H9 (cell line): ENCODE results near the gene IFFO2. TPM values are rescaled to one million over a fixed set of nuclear protein-coding genes. Genes with fewer than 3 reads are reported as not detected.

Source experiments
- DNase-seq: peaks from one replicate; pipeline ENCODE4 v3.0.0-alpha.2; 2017
- H2AFZ ChIP-seq: one replicate; pipeline ENCODE4 v1.6.1; 2013; ENCODE audit warnings: mild to moderate bottlenecking, low read length, control low read depth, moderate library complexity
- H2AK5ac ChIP-seq: 2 replicates; pipeline ENCODE4 v1.6.1; 2013; ENCODE audit warnings: low read length, control low read depth, mixed read lengths; ENCODE audit not compliant: insufficient read length
- H2BK120ac ChIP-seq: one replicate; pipeline ENCODE4 v1.6.1; 2013; ENCODE audit warnings: low read depth, mild to moderate bottlenecking, low read length, control low read depth, inconsistent platforms; ENCODE audit not compliant: poor library complexity, severe bottlenecking
- H2BK12ac ChIP-seq: 2 replicates; pipeline ENCODE4 v1.6.1; 2013; ENCODE audit warnings: low read length, control low read depth, mixed read lengths, low read depth; ENCODE audit not compliant: insufficient read length
- H2BK15ac ChIP-seq: 2 replicates; pipeline ENCODE4 v1.6.1; 2013; ENCODE audit warnings: low read depth, low read length, control low read depth
- H2BK20ac ChIP-seq: one replicate; pipeline ENCODE4 v1.6.1; 2013; ENCODE audit warnings: low read depth, mild to moderate bottlenecking, low read length, control low read depth, inconsistent platforms; ENCODE audit not compliant: poor library complexity, severe bottlenecking
- H2BK5ac ChIP-seq: 2 replicates; pipeline ENCODE4 v1.6.1; 2013; ENCODE audit warnings: low read length, control low read depth, mixed read lengths; ENCODE audit not compliant: insufficient read length
- H3K14ac ChIP-seq: 2 replicates; pipeline ENCODE4 v1.6.1; 2013; ENCODE audit warnings: low read length, control low read depth; ENCODE audit not compliant: insufficient read depth
- H3K18ac ChIP-seq: 2 replicates; pipeline ENCODE4 v1.6.1; 2013; ENCODE audit warnings: low read depth, mild to moderate bottlenecking, mixed read lengths, low read length, control low read depth; ENCODE audit not compliant: insufficient read length
- H3K23ac ChIP-seq: 2 replicates; pipeline ENCODE4 v1.6.1; 2013; ENCODE audit warnings: low read length, control low read depth, mixed read lengths, low read depth; ENCODE audit not compliant: insufficient read length
- H3K23me2 ChIP-seq: 2 replicates; pipeline ENCODE4 v1.6.1; 2013; ENCODE audit warnings: low read depth, mild to moderate bottlenecking, mixed read lengths, low read length, control low read depth; ENCODE audit not compliant: insufficient read length, poor library complexity, severe bottlenecking
- H3K27ac ChIP-seq: 2 replicates; pipeline ENCODE4 v1.5.1; 2013; ENCODE audit warnings: low read length, control low read depth, mixed read lengths, low read depth; ENCODE audit not compliant: insufficient read length
- H3K27me3 ChIP-seq: 2 replicates; pipeline ENCODE4 v1.6.1; 2013; ENCODE audit warnings: low read length, control low read depth, inconsistent platforms; ENCODE audit not compliant: insufficient read depth
- H3K4ac ChIP-seq: 2 replicates; pipeline ENCODE4 v1.6.1; 2013; ENCODE audit warnings: low read depth, mild to moderate bottlenecking, control low read depth, inconsistent platforms, low read length, moderate library complexity
- H3K4me1 ChIP-seq: 2 replicates; pipeline ENCODE4 v1.6.1; 2013; ENCODE audit warnings: low read length, control low read depth, inconsistent platforms; ENCODE audit not compliant: insufficient read depth
- H3K4me2 ChIP-seq: 2 replicates; pipeline ENCODE4 v1.6.1; 2013; ENCODE audit warnings: low read length, control low read depth, mixed read lengths; ENCODE audit not compliant: insufficient read length, insufficient read depth
- H3K56ac ChIP-seq: 2 replicates; pipeline ENCODE4 v1.6.1; 2013; ENCODE audit warnings: low read depth, mild to moderate bottlenecking, mixed read lengths, low read length, control low read depth; ENCODE audit not compliant: insufficient read length
- H3K79me1 ChIP-seq: 2 replicates; pipeline ENCODE4 v1.6.1; 2013; ENCODE audit warnings: low read depth, mild to moderate bottlenecking, moderate library complexity, low read length, control low read depth, inconsistent platforms; ENCODE audit not compliant: insufficient read depth, poor library complexity, severe bottlenecking
- H3K79me2 ChIP-seq: 2 replicates; pipeline ENCODE4 v1.6.1; 2013; ENCODE audit warnings: low read length, control low read depth, inconsistent platforms; ENCODE audit not compliant: insufficient read depth
- H3K9ac ChIP-seq: 2 replicates; pipeline ENCODE4 v1.6.1; 2013; ENCODE audit warnings: low read length, control low read depth, mixed read lengths; ENCODE audit not compliant: insufficient read length; ENCODE audit errors: extremely low read depth
- H3K9me3 ChIP-seq: one replicate; pipeline ENCODE4 v1.6.1; 2013; ENCODE audit warnings: low read depth, low read length, inconsistent platforms; ENCODE audit not compliant: control insufficient read depth
- H3T11ph ChIP-seq: one replicate; pipeline ENCODE4 v1.6.1; 2013; ENCODE audit warnings: mild to moderate bottlenecking, low read length, control low read depth, inconsistent platforms
- H4K20me1 ChIP-seq: one replicate; pipeline ENCODE4 v1.6.1; 2013; ENCODE audit not compliant: control insufficient read depth, insufficient read length, insufficient read depth
- H4K5ac ChIP-seq: 2 replicates; pipeline ENCODE4 v1.6.1; 2013; ENCODE audit warnings: low read depth, mild to moderate bottlenecking, mixed read lengths, low read length, control low read depth; ENCODE audit not compliant: insufficient read length
- H4K8ac ChIP-seq: replicated peaks from 2 replicates; pipeline ENCODE4 v1.6.1; 2013; ENCODE audit warnings: low read length, control low read depth, mixed read lengths, low read depth; ENCODE audit not compliant: insufficient read length
- H4K91ac ChIP-seq: 2 replicates; pipeline ENCODE4 v1.6.1; 2013; ENCODE audit warnings: low read depth, mild to moderate bottlenecking, moderate library complexity, mixed read lengths, low read length, control low read depth; ENCODE audit not compliant: insufficient read length
- H3K27ac Mint-ChIP-seq, 3 experiments: 2 replicates in 2 of 3; 3 replicates in 1 of 3; pipeline ENCODE4 v1.8.0; 2020 to 2021; ENCODE audit warnings: mixed read lengths in 3 of 3, mild to moderate bottlenecking in 1 of 3, moderate library complexity in 1 of 3
- H3K27me3 Mint-ChIP-seq: 2 replicates; pipeline ENCODE4 v1.8.0; 2021; ENCODE audit warnings: low read depth, mild to moderate bottlenecking, moderate library complexity, mixed read lengths
- H3K36me3 Mint-ChIP-seq, 3 experiments: 2 replicates in 2 of 3; 3 replicates in 1 of 3; pipeline ENCODE4 v1.8.0; 2020 to 2021; ENCODE audit warnings: low read depth in 3 of 3, mixed read lengths in 3 of 3; ENCODE audit not compliant: insufficient read depth in 1 of 3
- H3K4me1 Mint-ChIP-seq, 2 experiments: 2 replicates each; pipeline ENCODE4 v1.8.0; 2020; ENCODE audit warnings: mixed read lengths in 2 of 2
- H3K4me3 Mint-ChIP-seq, 2 experiments: 2 replicates in 1 of 2; 3 replicates in 1 of 2; pipeline ENCODE4 v1.8.0; 2020 to 2021; ENCODE audit warnings: mild to moderate bottlenecking in 2 of 2, mixed read lengths in 2 of 2, moderate library complexity in 1 of 2
- H3K9me3 Mint-ChIP-seq, 2 experiments: 2 replicates in 1 of 2; 3 replicates in 1 of 2; pipeline ENCODE4 v1.8.0; 2020; ENCODE audit warnings: mild to moderate bottlenecking in 2 of 2, mixed read lengths in 2 of 2, moderate library complexity in 1 of 2
- WGBS: extraction: QIAGEN DNeasy Blood & Tissue Kit; methylation state at CpG from one replicate; pipeline ENCODE4 v1.1.7; 2013; ENCODE audit warnings: missing lambda C conversion rate, low lambda C conversion rate, mixed read lengths; ENCODE audit not compliant: insufficient read length; ENCODE audit errors: extremely low coverage; 5-methylcytosine and 5-hydroxymethylcytosine counted together
- total RNA-seq: library from RNA; stranded (reverse); gene quantifications from 2 replicates; pipeline ENCODE4 v1.2.1, GENCODE V29; 2021
- TF ChIP-seq, protein P1 (sequence below): fragments of 200-600 bp; sonication (generic); conservative IDR thresholded peaks from 3 replicates; pipeline ENCODE4 v1.8.0; 2021; ENCODE audit warnings: antibody characterized with exemption, mild to moderate bottlenecking

Gene IFFO2
- total RNA-seq, 1 experiment from 2014 or later: 3.6 TPM

DNA sequence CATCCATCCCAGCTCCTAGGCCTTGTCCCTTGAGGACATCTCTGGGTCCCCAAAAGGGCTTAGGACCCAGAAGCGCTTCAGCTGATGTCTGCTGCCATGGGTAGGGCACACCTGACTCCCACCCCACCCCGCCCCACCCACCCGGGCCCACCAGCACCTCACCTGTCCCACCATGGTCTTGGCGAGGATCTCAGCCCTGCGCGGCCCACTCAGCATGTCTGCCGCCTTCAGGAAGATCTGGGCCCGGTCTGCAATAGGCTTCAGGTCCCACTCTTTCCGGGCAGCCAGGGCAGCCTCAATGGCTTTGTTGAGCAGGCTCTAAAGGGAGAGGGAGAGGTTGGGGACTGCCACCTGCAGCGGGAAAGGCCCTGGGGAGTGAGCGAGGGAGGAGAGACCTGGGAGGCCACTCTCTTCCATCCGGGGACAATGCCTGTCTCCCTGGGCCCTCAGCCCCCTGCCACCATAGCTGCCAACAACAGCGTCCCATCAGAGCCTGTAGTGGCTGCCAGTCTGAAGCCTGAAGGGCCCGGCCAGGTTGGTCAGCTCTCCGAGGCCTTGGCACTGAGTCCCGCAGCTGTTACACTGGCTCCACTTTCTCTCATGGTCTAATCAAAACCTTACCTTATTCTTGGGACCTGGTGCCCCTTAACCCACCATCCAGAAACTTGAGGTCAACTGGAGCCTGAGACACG, 71.0 kb downstream of the IFFO2 start:
- no peak overlapping the region for H3K4me2 ChIP-seq
- no peaks in the 10 kb centered on the region for H3K4me1 Mint-ChIP-seq
- H2BK120ac ChIP-seq: no peak overlapping the region
- H4K20me1 ChIP-seq: no peaks in the 10 kb centered on the region
- no peak overlapping the region for H4K5ac ChIP-seq
- no peak overlapping the region for H3K9ac ChIP-seq
- no peak overlapping the region for H4K91ac ChIP-seq
- no peak overlapping the region for H3K56ac ChIP-seq
- no peak overlapping the region for H3K4me3 Mint-ChIP-seq
- no peak overlapping the region for H3K23ac ChIP-seq
- no peaks in the 10 kb centered on the region for H3K79me1 ChIP-seq
- no peaks in the 10 kb centered on the region for H3K27me3 Mint-ChIP-seq
- no peaks in the 10 kb centered on the region for H3K79me2 ChIP-seq
- H2AK5ac ChIP-seq: no peak overlapping the region
- H4K8ac ChIP-seq: no peak overlapping the region
- peak overlapping the region in 1 of 3 experiments; percentile 80; a peak in 2 of 7 replicates for H3K27ac Mint-ChIP-seq
- H2BK20ac ChIP-seq: no peak overlapping the region
- H3K36me3 Mint-ChIP-seq: peaks cover 4 to 21% (median 12%) of the 10 kb centered on the region in 3 experiments; a peak in 5 of 7 replicates
- H3K4me1 ChIP-seq: no peaks in the 10 kb centered on the region
- WGBS: no CpG with 5 or more reads among the region's 17 CpGs
- H3K18ac ChIP-seq: no peak overlapping the region
- no peaks in the 10 kb centered on the region for H3K9me3 ChIP-seq
- no peaks in the 10 kb centered on the region for H3K27me3 ChIP-seq
- H3K27ac ChIP-seq: no peak overlapping the region
- H3K9me3 Mint-ChIP-seq: no peaks in the 10 kb centered on the region
- no peak overlapping the region for H3T11ph ChIP-seq
- no peak overlapping the region for H2BK12ac ChIP-seq
- H3K14ac ChIP-seq: no peak overlapping the region
- TF ChIP-seq, protein P1, sequence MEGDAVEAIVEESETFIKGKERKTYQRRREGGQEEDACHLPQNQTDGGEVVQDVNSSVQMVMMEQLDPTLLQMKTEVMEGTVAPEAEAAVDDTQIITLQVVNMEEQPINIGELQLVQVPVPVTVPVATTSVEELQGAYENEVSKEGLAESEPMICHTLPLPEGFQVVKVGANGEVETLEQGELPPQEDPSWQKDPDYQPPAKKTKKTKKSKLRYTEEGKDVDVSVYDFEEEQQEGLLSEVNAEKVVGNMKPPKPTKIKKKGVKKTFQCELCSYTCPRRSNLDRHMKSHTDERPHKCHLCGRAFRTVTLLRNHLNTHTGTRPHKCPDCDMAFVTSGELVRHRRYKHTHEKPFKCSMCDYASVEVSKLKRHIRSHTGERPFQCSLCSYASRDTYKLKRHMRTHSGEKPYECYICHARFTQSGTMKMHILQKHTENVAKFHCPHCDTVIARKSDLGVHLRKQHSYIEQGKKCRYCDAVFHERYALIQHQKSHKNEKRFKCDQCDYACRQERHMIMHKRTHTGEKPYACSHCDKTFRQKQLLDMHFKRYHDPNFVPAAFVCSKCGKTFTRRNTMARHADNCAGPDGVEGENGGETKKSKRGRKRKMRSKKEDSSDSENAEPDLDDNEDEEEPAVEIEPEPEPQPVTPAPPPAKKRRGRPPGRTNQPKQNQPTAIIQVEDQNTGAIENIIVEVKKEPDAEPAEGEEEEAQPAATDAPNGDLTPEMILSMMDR: no peak
- DNase-seq: no peak
- H3K4ac ChIP-seq: no peak overlapping the region
- no peak overlapping the region for H2AFZ ChIP-seq
- no peaks in the 10 kb centered on the region for H3K23me2 ChIP-seq
- H2BK15ac ChIP-seq: no peak overlapping the region
- no peak overlapping the region for H2BK5ac ChIP-seq
